ENCODE data around the gene WSB2.

DNA sequence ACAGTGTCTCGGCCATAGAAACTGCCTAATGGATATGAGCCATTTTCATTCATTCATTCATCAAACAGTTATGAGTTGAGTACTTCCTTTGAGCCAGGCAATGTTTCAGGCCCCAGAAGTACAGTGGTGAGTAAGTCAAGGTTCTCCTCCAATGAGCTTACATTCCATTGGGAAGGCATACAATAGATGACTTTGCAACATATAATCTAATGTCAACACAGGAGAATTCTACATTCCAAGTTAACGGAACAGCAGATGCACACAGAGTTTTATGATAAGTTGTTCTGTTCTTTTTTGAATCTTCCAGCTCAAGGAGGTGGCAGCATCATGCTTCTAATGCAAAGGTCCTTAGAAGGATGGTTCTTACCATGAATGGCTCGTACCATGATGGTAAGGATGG lies 47.7 kb downstream of the WSB2 start:
- TF ChIP-seq, protein P1, sequence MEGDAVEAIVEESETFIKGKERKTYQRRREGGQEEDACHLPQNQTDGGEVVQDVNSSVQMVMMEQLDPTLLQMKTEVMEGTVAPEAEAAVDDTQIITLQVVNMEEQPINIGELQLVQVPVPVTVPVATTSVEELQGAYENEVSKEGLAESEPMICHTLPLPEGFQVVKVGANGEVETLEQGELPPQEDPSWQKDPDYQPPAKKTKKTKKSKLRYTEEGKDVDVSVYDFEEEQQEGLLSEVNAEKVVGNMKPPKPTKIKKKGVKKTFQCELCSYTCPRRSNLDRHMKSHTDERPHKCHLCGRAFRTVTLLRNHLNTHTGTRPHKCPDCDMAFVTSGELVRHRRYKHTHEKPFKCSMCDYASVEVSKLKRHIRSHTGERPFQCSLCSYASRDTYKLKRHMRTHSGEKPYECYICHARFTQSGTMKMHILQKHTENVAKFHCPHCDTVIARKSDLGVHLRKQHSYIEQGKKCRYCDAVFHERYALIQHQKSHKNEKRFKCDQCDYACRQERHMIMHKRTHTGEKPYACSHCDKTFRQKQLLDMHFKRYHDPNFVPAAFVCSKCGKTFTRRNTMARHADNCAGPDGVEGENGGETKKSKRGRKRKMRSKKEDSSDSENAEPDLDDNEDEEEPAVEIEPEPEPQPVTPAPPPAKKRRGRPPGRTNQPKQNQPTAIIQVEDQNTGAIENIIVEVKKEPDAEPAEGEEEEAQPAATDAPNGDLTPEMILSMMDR (conservative IDR thresholded peaks at IDR 0.05) = no peak
- no peak for TF ChIP-seq EZH2 (IDR thresholded peaks at IDR 0.05; ENCODE audit: low read depth)
